Smooth muscle cell (in vitro differentiated cells): ENCODE measurements around the gene AKR7A2. TPM values are rescaled to one million over a fixed set of nuclear protein-coding genes. Genes with fewer than 3 reads are reported as not detected.

Experiments used
- DNase-seq: peaks from one replicate; lab custom pipeline; 2025; ENCODE audit not compliant: unreplicated experiment; lab: John Stamatoyannopoulos, UW
- H2AFZ ChIP-seq: fragments of 200-600 bp; sonication (generic); 2 replicates; pipeline ENCODE4 v1.6.0; 2016; ENCODE audit warnings: antibody characterized with exemption, low read depth, mild to moderate bottlenecking
- H3F3A ChIP-seq: fragments of 200-600 bp; sonication (generic); 2 replicates; pipeline ENCODE4 v1.6.0; 2017; ENCODE audit warnings: antibody characterized with exemption, low read depth
- H3K27ac ChIP-seq: fragments of 200-600 bp; sonication (generic); 2 replicates; pipeline ENCODE4 v1.5.1; 2016; ENCODE audit warnings: low read depth, mild to moderate bottlenecking
- H3K27me3 ChIP-seq: fragments of 200-600 bp; sonication (generic); 2 replicates; pipeline ENCODE4 v1.6.1; 2016; ENCODE audit warnings: low read depth, mild to moderate bottlenecking
- H3K36me3 ChIP-seq: fragments of 200-600 bp; sonication (generic); 2 replicates; pipeline ENCODE4 v1.5.1; 2016; ENCODE audit warnings: low read depth
- H3K4me1 ChIP-seq: fragments of 200-600 bp; sonication (generic); 2 replicates; pipeline ENCODE4 v1.5.1; 2016; ENCODE audit warnings: low read depth
- H3K4me2 ChIP-seq: fragments of 200-600 bp; sonication (generic); 2 replicates; pipeline ENCODE4 v1.6.0; 2016; ENCODE audit warnings: mild to moderate bottlenecking
- H3K4me3 ChIP-seq: fragments of 200-600 bp; sonication (generic); 2 replicates; pipeline ENCODE4 v1.5.1; 2016; ENCODE audit warnings: mild to moderate bottlenecking
- H3K79me2 ChIP-seq: fragments of 200-600 bp; sonication (generic); 2 replicates; pipeline ENCODE4 v1.6.0; 2016; ENCODE audit warnings: low read depth, mild to moderate bottlenecking
- H3K9ac ChIP-seq: fragments of 200-600 bp; sonication (generic); 2 replicates; pipeline ENCODE4 v1.6.0; 2016; ENCODE audit warnings: low read depth
- H3K9me3 ChIP-seq: fragments of 200-600 bp; sonication (generic); replicated peaks from 2 replicates; pipeline ENCODE4 v1.5.1; 2016; ENCODE audit warnings: low read depth
- H4K20me1 ChIP-seq: fragments of 200-600 bp; sonication (generic); 2 replicates; pipeline ENCODE4 v1.6.0; 2016; ENCODE audit warnings: low read depth
- WGBS: methylation state at CpG from one replicate; pipeline ENCODE4 v1.1.7; 2016; ENCODE audit warnings: low lambda C conversion rate; 5-methylcytosine and 5-hydroxymethylcytosine counted together
- polyA plus RNA-seq: library from polyadenylated mRNA; unstranded; fragments of >200 nt; fragmentation: Nextera tagmentation; extraction: Ambion mirVana; gene quantifications from 2 replicates; pipeline ENCODE4 v1.2.1, GENCODE V29; 2016
- total RNA-seq: library from RNA; depleted of rRNA; stranded (reverse); fragments of >200 nt; gene quantifications from 2 replicates; pipeline ENCODE4 v1.2.3, GENCODE V29; 2014
- TF ChIP-seq, protein P1 (sequence below): fragments of 200-600 bp; sonication (generic); IDR thresholded peaks from 2 replicates; pipeline ENCODE4 v1.5.1; 2017; ENCODE audit warnings: borderline replicate concordance, mild to moderate bottlenecking, antibody characterized with exemption; ENCODE audit not compliant: insufficient read depth, poor library complexity, severe bottlenecking

AKR7A2 gene
- total and polyA plus RNA-seq, 2 experiments from 2014 or later = 67.5 to 86.4 TPM

DNA sequence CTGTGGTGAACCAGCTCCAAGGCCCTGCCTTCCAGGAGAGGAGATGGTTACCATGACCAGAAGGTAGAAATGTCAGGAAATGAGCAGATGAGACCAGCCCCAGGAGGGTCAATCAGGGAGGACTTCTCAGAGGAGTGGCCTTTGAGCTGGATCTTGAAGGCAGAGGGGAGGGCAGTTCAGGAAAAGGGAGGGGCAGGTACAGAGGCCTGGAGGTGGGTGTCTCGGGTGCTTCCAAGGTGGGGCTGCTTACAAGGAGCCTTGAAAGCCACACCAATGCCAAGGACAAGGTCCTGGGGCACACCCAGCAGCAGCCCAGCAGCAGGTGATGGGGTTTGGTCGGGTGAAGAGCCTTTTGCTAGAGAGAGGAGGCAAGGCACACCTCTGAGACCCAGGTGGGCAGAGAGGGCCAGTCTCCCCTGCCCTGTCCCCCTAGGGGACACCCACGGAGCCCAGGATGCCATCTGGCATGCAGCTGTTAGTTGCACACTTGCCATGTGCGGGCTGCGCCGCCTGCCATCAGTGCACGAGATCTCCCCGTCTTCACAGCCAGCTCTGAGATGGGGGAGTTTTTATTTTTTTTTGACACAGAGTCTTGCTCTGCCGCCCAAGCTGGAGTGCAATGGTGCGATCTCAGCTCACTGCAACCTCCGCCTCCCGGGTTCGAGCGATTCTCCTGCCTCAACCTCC, 18.6 kb upstream of the AKR7A2 start:
- H3K4me1 ChIP-seq = no peaks in the 10 kb centered on the region

DNA sequence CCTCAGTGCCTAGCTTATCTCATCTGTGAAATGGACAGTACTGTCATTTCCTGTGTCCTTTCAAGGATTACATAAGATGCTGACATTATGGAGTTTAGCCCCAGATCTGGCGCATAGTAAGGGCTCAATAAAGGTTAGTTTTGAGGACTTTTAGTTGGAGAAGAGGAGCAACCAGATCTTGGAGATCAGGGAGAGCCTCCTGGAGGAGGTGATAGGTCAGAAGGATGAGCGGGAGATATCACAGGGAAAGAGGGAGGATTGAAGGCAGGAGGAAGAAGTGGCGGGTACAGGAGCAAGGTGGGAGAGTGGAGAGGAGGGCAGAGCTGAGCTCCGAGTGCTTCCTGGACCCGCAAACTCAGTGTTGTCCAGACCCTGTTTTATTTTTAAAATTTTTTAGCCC, 17.7 kb upstream of the AKR7A2 start:
- H3K4me1 ChIP-seq = no peaks in the 10 kb centered on the region
- no peak overlapping the region for H2AFZ ChIP-seq
- no peak overlapping the region for H3K9ac ChIP-seq
- no peak overlapping the region for H3K4me2 ChIP-seq
- no peaks in the 10 kb centered on the region for H3K36me3 ChIP-seq
- peaks cover 3% of the 10 kb centered on the region for H3F3A ChIP-seq
- no peak for DNase-seq
- 93% methylated on average over 5 of the region's 5 CpGs for WGBS
- TF ChIP-seq, protein P1, sequence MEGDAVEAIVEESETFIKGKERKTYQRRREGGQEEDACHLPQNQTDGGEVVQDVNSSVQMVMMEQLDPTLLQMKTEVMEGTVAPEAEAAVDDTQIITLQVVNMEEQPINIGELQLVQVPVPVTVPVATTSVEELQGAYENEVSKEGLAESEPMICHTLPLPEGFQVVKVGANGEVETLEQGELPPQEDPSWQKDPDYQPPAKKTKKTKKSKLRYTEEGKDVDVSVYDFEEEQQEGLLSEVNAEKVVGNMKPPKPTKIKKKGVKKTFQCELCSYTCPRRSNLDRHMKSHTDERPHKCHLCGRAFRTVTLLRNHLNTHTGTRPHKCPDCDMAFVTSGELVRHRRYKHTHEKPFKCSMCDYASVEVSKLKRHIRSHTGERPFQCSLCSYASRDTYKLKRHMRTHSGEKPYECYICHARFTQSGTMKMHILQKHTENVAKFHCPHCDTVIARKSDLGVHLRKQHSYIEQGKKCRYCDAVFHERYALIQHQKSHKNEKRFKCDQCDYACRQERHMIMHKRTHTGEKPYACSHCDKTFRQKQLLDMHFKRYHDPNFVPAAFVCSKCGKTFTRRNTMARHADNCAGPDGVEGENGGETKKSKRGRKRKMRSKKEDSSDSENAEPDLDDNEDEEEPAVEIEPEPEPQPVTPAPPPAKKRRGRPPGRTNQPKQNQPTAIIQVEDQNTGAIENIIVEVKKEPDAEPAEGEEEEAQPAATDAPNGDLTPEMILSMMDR = no peak
- H3K27me3 ChIP-seq = no peaks in the 10 kb centered on the region
- no peaks in the 10 kb centered on the region for H4K20me1 ChIP-seq
- no peak overlapping the region for H3K27ac ChIP-seq
- no peaks in the 10 kb centered on the region for H3K9me3 ChIP-seq
- H3K79me2 ChIP-seq = no peaks in the 10 kb centered on the region
- H3K4me3 ChIP-seq = no peak overlapping the region

More for the DNA sequence above, 18.6 kb upstream of the AKR7A2 start:
- 95% methylated on average over 14 of the region's 14 CpGs for WGBS
- no peak overlapping the region for H3K4me3 ChIP-seq
- TF ChIP-seq, protein P1 = no peak
- no peak for DNase-seq
- H3K36me3 ChIP-seq = no peaks in the 10 kb centered on the region
- no peak overlapping the region for H3K4me2 ChIP-seq
- H3K9me3 ChIP-seq = no peaks in the 10 kb centered on the region
- H3F3A ChIP-seq = peaks cover 3% of the 10 kb centered on the region
- no peaks in the 10 kb centered on the region for H3K27me3 ChIP-seq
- H2AFZ ChIP-seq = no peak overlapping the region
- H4K20me1 ChIP-seq = no peaks in the 10 kb centered on the region
- no peak overlapping the region for H3K27ac ChIP-seq
- H3K79me2 ChIP-seq = no peaks in the 10 kb centered on the region
- no peak overlapping the region for H3K9ac ChIP-seq

DNA sequence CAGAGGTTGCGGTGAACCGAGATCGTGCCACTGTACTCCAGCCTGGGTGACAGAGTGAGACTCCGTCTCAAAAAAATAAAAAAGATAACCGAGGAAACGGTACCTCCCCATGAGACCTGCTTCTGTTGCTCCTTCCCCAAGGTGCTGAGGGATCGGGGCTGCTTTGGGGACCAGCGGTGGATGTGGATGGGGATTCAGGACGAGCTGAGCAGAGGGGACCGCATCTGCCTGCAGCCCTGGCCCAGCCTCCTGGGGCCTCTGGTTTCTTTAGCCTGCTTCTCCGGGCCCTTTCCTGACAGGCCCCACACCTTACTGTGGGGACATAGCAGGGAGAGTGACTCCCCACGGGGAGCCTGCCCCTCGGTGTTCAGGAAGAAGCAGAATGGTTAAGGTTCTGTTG, 17.2 kb upstream of the AKR7A2 start:
- TF ChIP-seq, protein P1 = no peak
- Histone ChIP-seq H3K27ac (no peak overlapping the region), H4K20me1 (no peaks in the 10 kb centered on the region), H3K4me1 (no peaks in the 10 kb centered on the region), H3K4me3 (no peak overlapping the region), H3K36me3 (no peaks in the 10 kb centered on the region), H3K4me2 (no peak overlapping the region), H3K27me3 (no peaks in the 10 kb centered on the region), H3K9ac (no peak overlapping the region), H3K79me2 (no peaks in the 10 kb centered on the region), H3F3A (peaks cover 2% of the 10 kb centered on the region), H2AFZ (no peak overlapping the region), H3K9me3 (no peaks in the 10 kb centered on the region)
- WGBS = 96% methylated on average over 13 of the region's 13 CpGs
- DNase-seq = no peak

DNA sequence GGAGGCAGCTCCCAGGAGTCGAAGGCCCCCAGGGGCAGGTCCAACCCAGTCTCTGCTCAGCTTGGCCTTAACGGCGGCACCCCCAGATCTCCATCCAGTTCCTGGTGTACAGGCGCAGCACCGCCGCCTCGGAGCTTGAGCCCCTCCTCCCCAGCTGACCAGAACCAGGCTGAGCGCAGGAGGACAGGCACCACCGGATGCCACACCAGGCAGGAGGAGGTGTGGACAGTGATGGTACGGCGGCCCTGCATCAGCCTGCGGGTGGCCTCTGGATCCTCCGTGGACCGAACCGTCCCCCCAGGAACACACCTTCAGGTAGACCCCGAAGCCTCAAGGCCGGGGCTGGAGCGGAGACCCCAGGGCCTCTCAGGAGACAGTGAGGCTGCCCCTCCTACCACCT, 16.5 kb upstream of the AKR7A2 start:
- H2AFZ ChIP-seq = no peak overlapping the region
- no peak for DNase-seq
- no peaks in the 10 kb centered on the region for H3K36me3 ChIP-seq
- no peak overlapping the region for H3K4me2 ChIP-seq
- H3K9me3 ChIP-seq = no peaks in the 10 kb centered on the region
- no peaks in the 10 kb centered on the region for H3K4me1 ChIP-seq
- H3F3A ChIP-seq = no peaks in the 10 kb centered on the region
- H4K20me1 ChIP-seq = no peaks in the 10 kb centered on the region
- H3K9ac ChIP-seq = no peak overlapping the region
- 98% methylated on average over 16 of the region's 18 CpGs for WGBS
- TF ChIP-seq, protein P1 = no peak
- no peaks in the 10 kb centered on the region for H3K79me2 ChIP-seq
- no peaks in the 10 kb centered on the region for H3K27me3 ChIP-seq
- H3K4me3 ChIP-seq = no peak overlapping the region
- H3K27ac ChIP-seq = no peak overlapping the region
